ENCODE data around the gene RPTOR. TPM values are rescaled to one million over a fixed set of nuclear protein-coding genes. Genes with fewer than 3 reads are reported as not detected.

The RPTOR gene
- total and polyA plus RNA-seq, 2 donors (not counting 1 experiment from before 2014, with no cell fraction given) = 6.7 to 22.8 TPM

DNA sequence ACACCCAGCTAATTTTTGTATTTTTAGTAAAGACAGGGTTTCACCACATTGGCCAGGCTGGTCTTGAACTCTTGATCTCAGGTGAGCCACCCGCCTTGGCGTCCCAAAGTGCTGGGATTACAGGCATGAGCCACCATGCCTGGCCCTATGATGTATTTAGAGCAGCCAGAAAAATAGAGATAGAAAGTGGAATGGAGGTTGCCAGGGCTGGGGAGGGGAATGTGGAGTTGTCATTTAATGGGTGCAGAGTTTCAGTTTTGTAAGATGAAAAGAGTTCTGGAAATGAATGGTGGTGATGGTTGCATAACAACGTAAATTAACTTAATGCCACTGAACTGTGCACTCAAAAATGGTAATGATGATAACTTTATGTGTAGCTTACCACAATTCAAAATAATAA lies 36.7 kb upstream of the RPTOR start:
- TF ChIP-seq, protein P1, sequence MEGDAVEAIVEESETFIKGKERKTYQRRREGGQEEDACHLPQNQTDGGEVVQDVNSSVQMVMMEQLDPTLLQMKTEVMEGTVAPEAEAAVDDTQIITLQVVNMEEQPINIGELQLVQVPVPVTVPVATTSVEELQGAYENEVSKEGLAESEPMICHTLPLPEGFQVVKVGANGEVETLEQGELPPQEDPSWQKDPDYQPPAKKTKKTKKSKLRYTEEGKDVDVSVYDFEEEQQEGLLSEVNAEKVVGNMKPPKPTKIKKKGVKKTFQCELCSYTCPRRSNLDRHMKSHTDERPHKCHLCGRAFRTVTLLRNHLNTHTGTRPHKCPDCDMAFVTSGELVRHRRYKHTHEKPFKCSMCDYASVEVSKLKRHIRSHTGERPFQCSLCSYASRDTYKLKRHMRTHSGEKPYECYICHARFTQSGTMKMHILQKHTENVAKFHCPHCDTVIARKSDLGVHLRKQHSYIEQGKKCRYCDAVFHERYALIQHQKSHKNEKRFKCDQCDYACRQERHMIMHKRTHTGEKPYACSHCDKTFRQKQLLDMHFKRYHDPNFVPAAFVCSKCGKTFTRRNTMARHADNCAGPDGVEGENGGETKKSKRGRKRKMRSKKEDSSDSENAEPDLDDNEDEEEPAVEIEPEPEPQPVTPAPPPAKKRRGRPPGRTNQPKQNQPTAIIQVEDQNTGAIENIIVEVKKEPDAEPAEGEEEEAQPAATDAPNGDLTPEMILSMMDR (conservative IDR thresholded peaks at IDR 0.05 in 1 of 2, IDR thresholded peaks at IDR 0.05 in 1 of 2; ENCODE audit: low read depth in 1 of 2, low read length in 2 of 2) = no peak
- no peak for TF ChIP-seq EZH2 (IDR thresholded peaks at IDR 0.05; ENCODE audit: low read length, missing control alignments)
- peaks cover 5% of the 10 kb centered on the region for H3K27me3 ChIP-seq (ENCODE audit: control insufficient read depth, insufficient read depth, low read length)
- H3K9me3 ChIP-seq (ENCODE audit: control insufficient read depth, insufficient read depth, low read depth, low read length) = no peaks in the 10 kb centered on the region
- H3K27ac ChIP-seq (ENCODE audit: insufficient read depth, low read length) = no peak overlapping the region
- H3K4me3 ChIP-seq (replicated peaks in 1 of 4; ENCODE audit: control extremely low read depth in 1 of 4, insufficient read depth in 1 of 4, low read depth in 3 of 4, low read length in 4 of 4) = no peak overlapping the region
- no peak overlapping the region for H3K4me2 ChIP-seq (ENCODE audit: extremely low read depth, insufficient read depth, low read length)
- no peaks in the 10 kb centered on the region for H3K4me1 ChIP-seq (ENCODE audit: control insufficient read depth, extremely low read depth, insufficient read depth, low read length)
- no peak for DNase-seq (ENCODE audit: low read depth in 2 of 2)
- H3K36me3 ChIP-seq (ENCODE audit: control insufficient read depth, insufficient read depth, low read length) = no peaks in the 10 kb centered on the region
- no peaks in the 10 kb centered on the region for H4K20me1 ChIP-seq (ENCODE audit: control insufficient read depth, extremely low read depth, insufficient read depth, low read length)
- H2AFZ ChIP-seq (ENCODE audit: low read length) = no peak overlapping the region
- H3K79me2 ChIP-seq (ENCODE audit: control insufficient read depth, insufficient read depth, low read length) = no peaks in the 10 kb centered on the region
- no peak overlapping the region for H3K9ac ChIP-seq (ENCODE audit: insufficient read depth, low read length)

DNA sequence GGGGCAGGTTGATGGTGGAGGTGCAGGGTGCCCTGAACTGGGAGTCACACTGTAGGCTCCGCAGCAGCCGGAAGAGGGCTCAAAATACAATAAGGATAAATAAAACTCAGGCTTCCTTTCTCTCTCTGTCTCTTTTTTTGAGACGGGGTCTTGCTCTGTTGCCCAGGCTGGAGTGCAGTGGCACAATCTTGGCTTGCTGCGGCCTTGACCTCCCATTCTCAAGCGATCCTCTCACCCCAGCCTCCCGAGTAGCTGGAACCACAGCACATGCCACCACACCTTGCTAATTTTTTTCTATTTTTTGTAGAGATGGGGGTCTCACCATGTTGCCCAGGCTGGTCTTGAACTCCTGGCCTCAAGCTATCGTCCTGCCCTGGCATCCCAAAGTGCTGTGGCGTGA lies 35.3 kb upstream of the RPTOR start:
- no peaks in the 10 kb centered on the region for H3K36me3 ChIP-seq (ENCODE audit: control insufficient read depth, insufficient read depth, low read length)

DNA sequence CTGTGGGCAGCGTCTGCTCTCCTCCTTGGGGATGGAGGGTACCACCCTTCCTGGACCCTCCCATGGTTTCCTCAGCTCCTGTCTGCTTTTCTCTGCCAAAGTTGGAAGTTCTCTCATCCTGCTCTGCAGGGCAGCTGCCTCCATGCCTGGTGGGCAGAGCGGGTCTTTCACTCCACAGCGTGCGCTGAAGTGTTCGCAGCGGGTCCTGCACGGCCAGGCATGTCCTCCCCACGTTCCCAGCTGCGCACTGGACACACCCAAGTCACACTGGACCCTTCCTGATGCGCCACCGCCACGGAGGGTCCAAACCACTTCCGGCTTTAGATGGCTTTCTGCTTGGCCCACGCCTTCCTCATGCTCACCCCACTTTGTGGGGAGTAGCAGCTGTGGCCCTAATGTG lies 34.5 kb upstream of the RPTOR start:
- no peak for TF ChIP-seq EZH2 (IDR thresholded peaks at IDR 0.05; ENCODE audit: low read length, missing control alignments)
- TF ChIP-seq, protein P1 (conservative IDR thresholded peaks at IDR 0.05 in 1 of 2, IDR thresholded peaks at IDR 0.05 in 1 of 2; ENCODE audit: low read depth in 1 of 2, low read length in 2 of 2) = no peak
- Histone ChIP-seq H3K4me2 (ENCODE audit: extremely low read depth, insufficient read depth, low read length) (no peak overlapping the region), H3K79me2 (ENCODE audit: control insufficient read depth, insufficient read depth, low read length) (no peaks in the 10 kb centered on the region), H4K20me1 (ENCODE audit: control insufficient read depth, extremely low read depth, insufficient read depth, low read length) (no peaks in the 10 kb centered on the region), H3K4me1 (ENCODE audit: control insufficient read depth, extremely low read depth, insufficient read depth, low read length) (no peaks in the 10 kb centered on the region), H3K36me3 (ENCODE audit: control insufficient read depth, insufficient read depth, low read length) (no peaks in the 10 kb centered on the region), H3K4me3 (replicated peaks in 1 of 4; ENCODE audit: control extremely low read depth in 1 of 4, insufficient read depth in 1 of 4, low read depth in 3 of 4, low read length in 4 of 4) (no peak overlapping the region), H3K27ac (ENCODE audit: insufficient read depth, low read length) (no peak overlapping the region), H3K9ac (ENCODE audit: insufficient read depth, low read length) (no peak overlapping the region), H3K27me3 (ENCODE audit: control insufficient read depth, insufficient read depth, low read length) (peaks cover 5% of the 10 kb centered on the region), H2AFZ (ENCODE audit: low read length) (no peak overlapping the region), H3K9me3 (ENCODE audit: control insufficient read depth, insufficient read depth, low read depth, low read length) (no peaks in the 10 kb centered on the region)
- DNase-seq (ENCODE audit: low read depth in 2 of 2) = no peak

More for the DNA sequence above, 35.3 kb upstream of the RPTOR start:
- no peaks in the 10 kb centered on the region for H3K4me1 ChIP-seq (ENCODE audit: control insufficient read depth, extremely low read depth, insufficient read depth, low read length)
- H3K27me3 ChIP-seq (ENCODE audit: control insufficient read depth, insufficient read depth, low read length) = peaks cover 5% of the 10 kb centered on the region
- H2AFZ ChIP-seq (ENCODE audit: low read length) = no peak overlapping the region
- H3K4me2 ChIP-seq (ENCODE audit: extremely low read depth, insufficient read depth, low read length) = no peak overlapping the region
- H4K20me1 ChIP-seq (ENCODE audit: control insufficient read depth, extremely low read depth, insufficient read depth, low read length) = no peaks in the 10 kb centered on the region
- no peak overlapping the region for H3K27ac ChIP-seq (ENCODE audit: insufficient read depth, low read length)
- no peak overlapping the region for H3K9ac ChIP-seq (ENCODE audit: insufficient read depth, low read length)
- DNase-seq (ENCODE audit: low read depth in 2 of 2) = no peak
- no peak overlapping the region for H3K4me3 ChIP-seq (replicated peaks in 1 of 4; ENCODE audit: control extremely low read depth in 1 of 4, insufficient read depth in 1 of 4, low read depth in 3 of 4, low read length in 4 of 4)
- no peak for TF ChIP-seq EZH2 (IDR thresholded peaks at IDR 0.05; ENCODE audit: low read length, missing control alignments)
- TF ChIP-seq, protein P1 (conservative IDR thresholded peaks at IDR 0.05 in 1 of 2, IDR thresholded peaks at IDR 0.05 in 1 of 2; ENCODE audit: low read depth in 1 of 2, low read length in 2 of 2) = no peak
- H3K9me3 ChIP-seq (ENCODE audit: control insufficient read depth, insufficient read depth, low read depth, low read length) = no peaks in the 10 kb centered on the region
- H3K79me2 ChIP-seq (ENCODE audit: control insufficient read depth, insufficient read depth, low read length) = no peaks in the 10 kb centered on the region
